Measurements from ENCODE around the gene SLC37A1.

The SLC37A1 gene

GRCh38 chr21:42543106-42543847 is 29.6 kb downstream of the SLC37A1 start:
- no peak for DNase-seq (ENCODE audit: low read depth in 2 of 2)

GRCh38 chr21:42544544-42544943 is 30.9 kb downstream of the SLC37A1 start:
- DNase-seq (ENCODE audit: low read depth in 2 of 2): no peak

GRCh38 chr21:42545317-42545716 is 31.7 kb downstream of the SLC37A1 start:
- DNase-seq (ENCODE audit: low read depth in 2 of 2): no peak

GRCh38 chr21:42545745-42546144 is 32.1 kb downstream of the SLC37A1 start:
- DNase-seq (ENCODE audit: low read depth in 2 of 2): no peak

GRCh38 chr21:42546433-42546832 is 32.8 kb downstream of the SLC37A1 start:
- no peak for DNase-seq (ENCODE audit: low read depth in 2 of 2)

- DNase-seq (ENCODE audit: low read depth in 2 of 2): no peak
Measured at GRCh38 chr21:42547001-42547905, 33.6 kb downstream of the SLC37A1 start.

- DNase-seq (ENCODE audit: low read depth in 2 of 2): no peak
Measured at GRCh38 chr21:42547906-42548365, 34.3 kb downstream of the SLC37A1 start.

- no peak for DNase-seq (ENCODE audit: low read depth in 2 of 2)
Measured at GRCh38 chr21:42548687-42549406, 35.2 kb downstream of the SLC37A1 start.

GRCh38 chr21:42550817-42551216 is 37.2 kb downstream of the SLC37A1 start:
- DNase-seq (ENCODE audit: low read depth in 2 of 2): no peak

GRCh38 chr21:42552407-42553336 is 39.0 kb downstream of the SLC37A1 start:
- DNase-seq (ENCODE audit: low read depth in 2 of 2): no peak

- DNase-seq (ENCODE audit: low read depth in 2 of 2): no peak
Measured at GRCh38 chr21:42553435-42553834, 39.8 kb downstream of the SLC37A1 start.

- DNase-seq (ENCODE audit: low read depth in 2 of 2): no peak
Measured at GRCh38 chr21:42554251-42554961, 40.8 kb downstream of the SLC37A1 start.

GRCh38 chr21:42555756-42556438 is 42.2 kb downstream of the SLC37A1 start:
- no peak for DNase-seq (ENCODE audit: low read depth in 2 of 2)

GRCh38 chr21:42556476-42556875 is 42.8 kb downstream of the SLC37A1 start:
- DNase-seq (ENCODE audit: low read depth in 2 of 2): no peak

GRCh38 chr21:42556960-42557359 is 43.3 kb downstream of the SLC37A1 start:
- DNase-seq (ENCODE audit: low read depth in 2 of 2): no peak

GRCh38 chr21:42557420-42557819 is 43.8 kb downstream of the SLC37A1 start:
- no peak for DNase-seq (ENCODE audit: low read depth in 2 of 2)

GRCh38 chr21:42558368-42558767 is 44.7 kb downstream of the SLC37A1 start:
- no peak for DNase-seq (ENCODE audit: low read depth in 2 of 2)

- DNase-seq (ENCODE audit: low read depth in 2 of 2): no peak
Measured at GRCh38 chr21:42558846-42559245, 45.2 kb downstream of the SLC37A1 start.

- DNase-seq (ENCODE audit: low read depth in 2 of 2): no peak
Measured at GRCh38 chr21:42559326-42559725, 45.7 kb downstream of the SLC37A1 start.

All from stimulated activated CD4-positive, alpha-beta T cell treated with anti-CD3 and anti-CD28 coated beads, Interleukin-1b, Interleukin-23, amount 100 ng/mL, for 4 hours (primary cell).